IMR-90 (cell line): ENCODE data around the gene ADGRD1. TPM values are rescaled to one million over a fixed set of nuclear protein-coding genes. Genes with fewer than 3 reads are reported as not detected.

Source experiments
- ATAC-seq: fragments of 200-7000 bp; cut with Tn5 transposase; 2 replicates; pipeline ENCODE4 v1.9.1; 2020; ENCODE audit warnings: low read depth, mild to moderate bottlenecking, moderate library complexity
- BruUV-seq: library from RNA; stranded (reverse); fragments of 400-500 nt; replicated peaks from 2 replicates; lab custom pipeline; 2021; lab: Mats Ljungman, UMichigan
- CTCF ChIA-PET: fragments of 300-600 bp; formaldehyde crosslinking; extraction: SDS; loops from one replicate; lab custom pipeline; 2021; ENCODE audit warnings: antibody characterized with exemption; lab: Yijun Ruan, JAX
- POLR2A ChIA-PET: fragments of 300-600 bp; sonication (Branson Sonifier 250); formaldehyde crosslinking; loops from one replicate; lab custom pipeline; 2022; ENCODE audit warnings: antibody characterized with exemption; ENCODE audit not compliant: unreplicated experiment; lab: Charles Lee
- DNase-seq: peaks from one replicate; pipeline ENCODE4 v3.0.0; 2013
- H2AFZ ChIP-seq: replicated peaks from 2 replicates; pipeline ENCODE3; 2013; ENCODE audit warnings: low read length, mild to moderate bottlenecking; ENCODE audit not compliant: poor library complexity
- H2AK5ac ChIP-seq: 2 replicates; pipeline ENCODE4 v1.6.1; 2013; ENCODE audit warnings: low read depth, low read length, inconsistent platforms
- H2AK9ac ChIP-seq: replicated peaks from 2 replicates; pipeline ENCODE3; 2013; ENCODE audit warnings: mild to moderate bottlenecking, low read depth, low read length, moderate library complexity; ENCODE audit not compliant: poor library complexity
- H2BK120ac ChIP-seq: 2 replicates; pipeline ENCODE4 v1.6.1; 2013; ENCODE audit warnings: low read depth, low read length, inconsistent platforms
- H2BK15ac ChIP-seq: 3 replicates; pipeline ENCODE4 v1.6.1; 2013; ENCODE audit warnings: low read depth, low read length, inconsistent platforms
- H2BK20ac ChIP-seq: 2 replicates; pipeline ENCODE4 v1.6.1; 2013; ENCODE audit warnings: low read depth, mild to moderate bottlenecking, inconsistent platforms, low read length, moderate library complexity
- H2BK5ac ChIP-seq: 2 replicates; pipeline ENCODE4 v1.6.1; 2013; ENCODE audit warnings: mild to moderate bottlenecking, low read depth, low read length, inconsistent platforms; ENCODE audit not compliant: poor library complexity, severe bottlenecking
- H3K14ac ChIP-seq: replicated peaks from 2 replicates; pipeline ENCODE4 v1.6.1; 2013; ENCODE audit warnings: low read depth, low read length, inconsistent platforms
- H3K18ac ChIP-seq: 2 replicates; pipeline ENCODE4 v1.6.1; 2013; ENCODE audit warnings: low read depth, low read length, control low read depth
- H3K23ac ChIP-seq: 2 replicates; pipeline ENCODE4 v1.6.1; 2013; ENCODE audit warnings: low read depth, low read length, inconsistent platforms
- H3K27ac ChIP-seq: 2 replicates; pipeline ENCODE4 v1.5.1; 2013; ENCODE audit warnings: mild to moderate bottlenecking, control low read depth, low read length; ENCODE audit not compliant: insufficient read depth
- H3K27me3 ChIP-seq: 2 replicates; pipeline ENCODE4 v1.6.1; 2013; ENCODE audit warnings: low read length; ENCODE audit not compliant: control insufficient read depth, insufficient read depth
- H3K36me3 ChIP-seq: 2 replicates; pipeline ENCODE4 v1.6.1; 2013; ENCODE audit warnings: low read length, mixed read lengths; ENCODE audit not compliant: control insufficient read depth, insufficient read depth
- H3K4ac ChIP-seq: 2 replicates; pipeline ENCODE4 v1.6.1; 2013; ENCODE audit warnings: low read depth, low read length, inconsistent platforms
- H3K4me1 ChIP-seq: 2 replicates; pipeline ENCODE4 v1.6.1; 2013; ENCODE audit warnings: low read length, mixed read lengths; ENCODE audit not compliant: control insufficient read depth, insufficient read depth
- H3K4me2 ChIP-seq: 2 replicates; pipeline ENCODE4 v1.6.1; 2013; ENCODE audit warnings: low read depth, mild to moderate bottlenecking, control low read depth, low read length, moderate library complexity
- H3K4me3 ChIP-seq: 2 replicates; pipeline ENCODE4 v1.5.1; 2013; ENCODE audit warnings: low read depth, mild to moderate bottlenecking, control low read depth, low read length, moderate library complexity; ENCODE audit not compliant: insufficient read depth
- H3K56ac ChIP-seq: 2 replicates; pipeline ENCODE4 v1.6.1; 2013; ENCODE audit warnings: low read length, inconsistent platforms; ENCODE audit not compliant: insufficient read depth; ENCODE audit errors: extremely low read depth
- H3K79me1 ChIP-seq, 2 experiments: 2 replicates each; pipeline ENCODE4 v1.6.1; 2013; ENCODE audit warnings: low read length in 2 of 2, inconsistent platforms in 1 of 2, low read depth in 1 of 2
- H3K9ac ChIP-seq: 2 replicates; pipeline ENCODE4 v1.6.1; 2013; ENCODE audit warnings: low read depth, low read length, control low read depth
- H3K9me1 ChIP-seq: 2 replicates; pipeline ENCODE4 v1.6.1; 2013; ENCODE audit warnings: low read length, inconsistent platforms; ENCODE audit not compliant: insufficient read depth
- H3K9me3 ChIP-seq: 2 replicates; pipeline ENCODE4 v1.6.1; 2013; ENCODE audit warnings: low read length; ENCODE audit not compliant: control insufficient read depth, insufficient read depth
- H4K20me1 ChIP-seq: 2 replicates; pipeline ENCODE4 v1.6.1; 2013; ENCODE audit warnings: low read length, inconsistent platforms; ENCODE audit not compliant: insufficient read depth
- H4K5ac ChIP-seq: 2 replicates; pipeline ENCODE4 v1.6.1; 2013; ENCODE audit warnings: mild to moderate bottlenecking, low read depth, low read length, control low read depth
- H4K8ac ChIP-seq, 2 experiments: 2 replicates each; pipeline ENCODE4 v1.6.1; 2013; ENCODE audit warnings: low read depth in 2 of 2, low read length in 2 of 2, control low read depth in 1 of 2, inconsistent platforms in 1 of 2
- H4K91ac ChIP-seq: 2 replicates; pipeline ENCODE4 v1.6.1; 2013; ENCODE audit warnings: low read depth, low read length, inconsistent platforms; ENCODE audit not compliant: insufficient read depth
- MAFK ChIP-seq: IDR thresholded peaks from 2 replicates; pipeline ENCODE4 v1.6.1; 2012; ENCODE audit warnings: low read depth, low read length, improper control_type of control experiment
- MAZ ChIP-seq: IDR thresholded peaks from 2 replicates; pipeline ENCODE4 v1.6.1; 2012; ENCODE audit warnings: low read depth, mild to moderate bottlenecking, low read length, improper control_type of control experiment, moderate library complexity, borderline replicate concordance
- NFE2L2 ChIP-seq: fragments of 150-350 bp; IDR thresholded peaks from 2 replicates; pipeline ENCODE4 v1.6.1; 2016; ENCODE audit warnings: low read depth, mild to moderate bottlenecking, low read length
- RAD21 ChIP-seq: IDR thresholded peaks from 2 replicates; pipeline ENCODE4 v1.6.1; 2012; ENCODE audit warnings: low read length, improper control_type of control experiment
- RFX5 ChIP-seq: IDR thresholded peaks from 2 replicates; pipeline ENCODE4 v1.8.0; 2012; ENCODE audit warnings: low read depth, mild to moderate bottlenecking, low read length, moderate library complexity
- SMC3 ChIP-seq: fragments of 150-350 bp; IDR thresholded peaks from 2 replicates; pipeline ENCODE4 v1.6.1; 2016; ENCODE audit warnings: low read depth, mild to moderate bottlenecking, antibody characterized with exemption, low read length, moderate library complexity
- WGBS, 2 experiments: methylation state at CpG; one replicate each; pipeline versions ENCODE4 v1.1.5 to v1.1.7; 2013; ENCODE audit warnings: missing lambda C conversion rate in 2 of 2; ENCODE audit not compliant: insufficient read length in 1 of 2; ENCODE audit errors: extremely low coverage in 2 of 2; 5-methylcytosine and 5-hydroxymethylcytosine counted together
- dilution Hi-C: fragments of 300-500 bp; cut with HindIII; formaldehyde crosslinking; loops from one replicate; pipeline ENCODE4 v1.14.3; 2018; ENCODE audit warnings: low sequenced_read_pairs; ENCODE audit not compliant: unreplicated experiment
- in situ Hi-C: fragments of 300-500 bp; cut with MboI; formaldehyde crosslinking; loops from 3 replicates; pipeline ENCODE4 v1.14.3; 2019; ENCODE audit warnings: low sequenced_read_pairs, inconsistent platforms, mixed read lengths
- intact Hi-C: fragments of 100-400 bp; cut with micrococcal nuclease; formaldehyde crosslinking; loops from 2 replicates; pipeline ENCODE4 v1.10.0; 2022
- polyA plus RNA-seq, 3 experiments: library from polyadenylated mRNA; depleted of rRNA; stranded (reverse); fragments of >200 nt; gene quantifications; 2 replicates each; pipeline ENCODE4 v1.2.3, GENCODE V29; 2012; ENCODE audit warnings: low replicate concordance in 1 of 3
- total RNA-seq: library from RNA; depleted of rRNA; stranded (reverse); fragments of >200 nt; gene quantifications from 2 replicates; pipeline ENCODE4 v1.2.3, GENCODE V29; 2012

ADGRD1 gene
- total and polyA plus RNA-seq, 2 of the 4 experiments (the other 2 are of a cell fraction) = not detected

GRCh38 chr12:131033886-131034482, 80.3 kb downstream of the ADGRD1 start:
- no peak overlapping the region for H2BK15ac ChIP-seq
- no peaks in the 10 kb centered on the region for H4K20me1 ChIP-seq
- intact Hi-C loops = no loop called here
- CTCF ChIA-PET = no interaction called here
- no peak overlapping the region for H2BK20ac ChIP-seq
- no peaks in the 10 kb centered on the region for H3K9me1 ChIP-seq
- no peak overlapping the region for H3K4ac ChIP-seq
- no peak overlapping the region for H2AFZ ChIP-seq
- H3K9me3 ChIP-seq = peaks cover 44% of the 10 kb centered on the region
- H4K5ac ChIP-seq = no peak overlapping the region
- no peak overlapping the region for H3K14ac ChIP-seq
- H3K9ac ChIP-seq = no peak overlapping the region
- dilution Hi-C loops = no loop called here
- no peak overlapping the region for H3K27ac ChIP-seq
- no TSS peak for BruUV-seq
- DNase-seq = no peak
- no peak overlapping the region for H2AK9ac ChIP-seq
- H4K8ac ChIP-seq = no peak overlapping the region
- no peak overlapping the region for H3K18ac ChIP-seq
- no peak overlapping the region for H4K91ac ChIP-seq
- in situ Hi-C loops = no loop called here
- no peak overlapping the region for H2AK5ac ChIP-seq
- no peak overlapping the region for H3K4me2 ChIP-seq
- H3K56ac ChIP-seq = no peak overlapping the region
- WGBS, 2 experiments = 71% methylated on average over 12 of the region's 30 CpGs; no CpG with 5 or more reads in 1 of the 2 experiments
- no peak overlapping the region for H3K4me3 ChIP-seq
- H2BK120ac ChIP-seq = no peak overlapping the region
- H3K36me3 ChIP-seq = no peaks in the 10 kb centered on the region
- POLR2A ChIA-PET = no interaction called here
- H3K27me3 ChIP-seq = no peaks in the 10 kb centered on the region
- no peak for ATAC-seq
- TF ChIP-seq MAZ (no peak), MAFK (no peak), NFE2L2 (no peak), SMC3 (no peak), RAD21 (no peak), RFX5 (no peak)
- no peak overlapping the region for H3K23ac ChIP-seq
- no peaks in the 10 kb centered on the region for H3K4me1 ChIP-seq
- no peak overlapping the region for H2BK5ac ChIP-seq
- no peaks in the 10 kb centered on the region for H3K79me1 ChIP-seq
